OCI-LY1 (cell line): ENCODE results near the gene EMID1.

Experiments used
- H2AFZ ChIP-seq: fragments of 200-600 bp; sonication (generic), shearing (Covaris generic); 2 replicates; pipeline ENCODE4 v1.6.0; 2014; ENCODE audit warnings: antibody characterized with exemption, mild to moderate bottlenecking, low read length
- H3F3A ChIP-seq: fragments of 200-600 bp; sonication (generic), shearing (Covaris generic); 2 replicates; pipeline ENCODE4 v1.6.0; 2014; ENCODE audit warnings: mild to moderate bottlenecking, antibody characterized with exemption, low read length, moderate library complexity; ENCODE audit not compliant: insufficient read depth
- H3K27ac ChIP-seq: fragments of 200-600 bp; sonication (generic); 2 replicates; pipeline ENCODE4 v1.5.1; 2014; ENCODE audit warnings: low read length, mixed run types, mild to moderate bottlenecking, low read depth; ENCODE audit not compliant: poor library complexity, severe bottlenecking
- H3K27me3 ChIP-seq: fragments of 200-600 bp; sonication (generic); 2 replicates; pipeline ENCODE4 v1.6.0; 2014; ENCODE audit warnings: antibody characterized with exemption, mild to moderate bottlenecking, low read length, moderate library complexity; ENCODE audit not compliant: insufficient read depth
- H3K36me3 ChIP-seq: fragments of 200-600 bp; sonication (generic); 2 replicates; pipeline ENCODE4 v1.6.1; 2014; ENCODE audit warnings: mild to moderate bottlenecking, antibody characterized with exemption, low read length, moderate library complexity, mixed read lengths; ENCODE audit not compliant: insufficient read depth
- H3K4me1 ChIP-seq: fragments of 200-600 bp; sonication (generic); 2 replicates; pipeline ENCODE4 v1.5.1; 2014; ENCODE audit warnings: mild to moderate bottlenecking, low read length, moderate library complexity; ENCODE audit not compliant: insufficient read depth, severe bottlenecking
- H3K4me2 ChIP-seq: fragments of 200-600 bp; sonication (generic), shearing (Covaris generic); 2 replicates; pipeline ENCODE4 v1.6.1; 2014; ENCODE audit warnings: low read length
- H3K4me3 ChIP-seq: fragments of 200-600 bp; sonication (generic); 2 replicates; pipeline ENCODE4 v1.5.1; 2014; ENCODE audit warnings: low read length, low read depth, mild to moderate bottlenecking, mixed read lengths; ENCODE audit not compliant: poor library complexity, severe bottlenecking
- H3K79me2 ChIP-seq: fragments of 200-600 bp; shearing (Covaris generic); 2 replicates; pipeline ENCODE4 v1.6.1; 2016; ENCODE audit warnings: mixed run types, low read length, mixed read lengths; ENCODE audit not compliant: insufficient read depth
- H3K9ac ChIP-seq: fragments of 200-600 bp; sonication (generic), shearing (Covaris generic); 2 replicates; pipeline ENCODE4 v1.6.1; 2014; ENCODE audit warnings: mild to moderate bottlenecking, low read length, mixed read lengths
- H3K9me2 ChIP-seq: fragments of 200-600 bp; sonication (generic), shearing (Covaris generic); 2 replicates; pipeline ENCODE4 v1.6.1; 2014; ENCODE audit warnings: low read depth, mild to moderate bottlenecking, low read length, mixed read lengths
- H3K9me3 ChIP-seq: fragments of 200-600 bp; shearing (Covaris generic); 2 replicates; pipeline ENCODE4 v1.6.1; 2014; ENCODE audit warnings: low read length, mixed read lengths
- H4K20me1 ChIP-seq: fragments of 200-600 bp; sonication (generic), shearing (Covaris generic); 2 replicates; pipeline ENCODE4 v1.6.0; 2016; ENCODE audit warnings: mild to moderate bottlenecking, low read length; ENCODE audit not compliant: insufficient read depth
- EZH2 ChIP-seq: fragments of 200-600 bp; sonication (generic), shearing (Covaris generic); IDR thresholded peaks from 2 replicates; pipeline ENCODE4 v1.8.0; 2017; ENCODE audit warnings: borderline replicate concordance, mixed run types, mild to moderate bottlenecking, antibody characterized with exemption, low read length, moderate library complexity, mixed read lengths
- TF ChIP-seq, protein P1 (sequence below): fragments of 200-600 bp; sonication (generic), shearing (Covaris generic); IDR thresholded peaks from 2 replicates; pipeline ENCODE4 v1.5.1; 2017; ENCODE audit warnings: mild to moderate bottlenecking, antibody characterized with exemption, low read length, moderate library complexity, mixed read lengths

The EMID1 gene

GRCh38 chr22:29254286-29254660, 48.6 kb downstream of the EMID1 start:
- H3K36me3 ChIP-seq, result no peaks in the 10 kb centered on the region
- H3K79me2 ChIP-seq, result no peaks in the 10 kb centered on the region
- H3F3A ChIP-seq, result no peaks in the 10 kb centered on the region
- no peak overlapping the region for H2AFZ ChIP-seq
- no peaks in the 10 kb centered on the region for H3K9me3 ChIP-seq
- H3K4me3 ChIP-seq, result no peak overlapping the region
- TF ChIP-seq, protein P1, sequence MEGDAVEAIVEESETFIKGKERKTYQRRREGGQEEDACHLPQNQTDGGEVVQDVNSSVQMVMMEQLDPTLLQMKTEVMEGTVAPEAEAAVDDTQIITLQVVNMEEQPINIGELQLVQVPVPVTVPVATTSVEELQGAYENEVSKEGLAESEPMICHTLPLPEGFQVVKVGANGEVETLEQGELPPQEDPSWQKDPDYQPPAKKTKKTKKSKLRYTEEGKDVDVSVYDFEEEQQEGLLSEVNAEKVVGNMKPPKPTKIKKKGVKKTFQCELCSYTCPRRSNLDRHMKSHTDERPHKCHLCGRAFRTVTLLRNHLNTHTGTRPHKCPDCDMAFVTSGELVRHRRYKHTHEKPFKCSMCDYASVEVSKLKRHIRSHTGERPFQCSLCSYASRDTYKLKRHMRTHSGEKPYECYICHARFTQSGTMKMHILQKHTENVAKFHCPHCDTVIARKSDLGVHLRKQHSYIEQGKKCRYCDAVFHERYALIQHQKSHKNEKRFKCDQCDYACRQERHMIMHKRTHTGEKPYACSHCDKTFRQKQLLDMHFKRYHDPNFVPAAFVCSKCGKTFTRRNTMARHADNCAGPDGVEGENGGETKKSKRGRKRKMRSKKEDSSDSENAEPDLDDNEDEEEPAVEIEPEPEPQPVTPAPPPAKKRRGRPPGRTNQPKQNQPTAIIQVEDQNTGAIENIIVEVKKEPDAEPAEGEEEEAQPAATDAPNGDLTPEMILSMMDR, result no peak
- no peak for TF ChIP-seq EZH2
- H3K27me3 ChIP-seq, result no peaks in the 10 kb centered on the region
- H4K20me1 ChIP-seq, result no peaks in the 10 kb centered on the region
- no peaks in the 10 kb centered on the region for H3K9me2 ChIP-seq
- no peak overlapping the region for H3K27ac ChIP-seq
- H3K4me2 ChIP-seq, result no peak overlapping the region
- no peaks in the 10 kb centered on the region for H3K4me1 ChIP-seq
- no peak overlapping the region for H3K9ac ChIP-seq

DNA sequence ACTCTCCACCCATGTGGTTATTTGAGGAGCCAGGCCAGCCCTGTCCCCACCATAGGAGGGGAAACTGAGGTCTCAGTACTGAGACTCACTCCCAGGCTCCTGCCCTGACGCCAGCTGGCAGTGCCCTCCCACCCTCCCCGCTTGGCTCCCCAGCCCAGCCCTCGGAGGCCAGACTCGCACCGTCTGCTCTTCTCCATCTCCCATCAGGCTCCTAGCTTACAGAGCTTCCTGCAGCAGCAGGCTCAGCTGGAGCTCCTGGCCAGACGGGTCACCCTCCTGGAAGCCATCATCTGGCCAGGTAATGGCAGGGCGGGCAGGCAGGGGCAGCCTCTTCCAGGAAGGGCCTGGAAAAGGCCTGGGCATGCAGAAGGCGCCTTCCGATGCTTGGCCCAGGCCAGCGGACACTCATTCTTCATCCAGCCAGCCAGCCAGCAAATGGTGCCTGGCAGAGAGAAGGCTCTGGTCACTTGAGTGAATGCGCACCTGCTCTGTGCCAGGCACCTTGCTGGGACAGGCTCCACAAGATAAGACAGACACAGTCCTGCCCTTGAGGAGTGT, 49.4 kb downstream of the EMID1 start:
- Histone ChIP-seq H3K9ac (no peak overlapping the region), H3K79me2 (no peaks in the 10 kb centered on the region), H3K9me3 (no peaks in the 10 kb centered on the region), H3K4me1 (no peaks in the 10 kb centered on the region), H3K27me3 (no peaks in the 10 kb centered on the region), H3K9me2 (no peaks in the 10 kb centered on the region), H2AFZ (no peak overlapping the region), H3K36me3 (peaks cover 5% of the 10 kb centered on the region; the same call in 1 of the 2 replicates), H4K20me1 (no peaks in the 10 kb centered on the region), H3K27ac (no peak overlapping the region), H3K4me3 (no peak overlapping the region), H3K4me2 (no peak overlapping the region), H3F3A (no peaks in the 10 kb centered on the region)
- TF ChIP-seq, protein P1, result no peak
- TF ChIP-seq EZH2, result no peak

DNA sequence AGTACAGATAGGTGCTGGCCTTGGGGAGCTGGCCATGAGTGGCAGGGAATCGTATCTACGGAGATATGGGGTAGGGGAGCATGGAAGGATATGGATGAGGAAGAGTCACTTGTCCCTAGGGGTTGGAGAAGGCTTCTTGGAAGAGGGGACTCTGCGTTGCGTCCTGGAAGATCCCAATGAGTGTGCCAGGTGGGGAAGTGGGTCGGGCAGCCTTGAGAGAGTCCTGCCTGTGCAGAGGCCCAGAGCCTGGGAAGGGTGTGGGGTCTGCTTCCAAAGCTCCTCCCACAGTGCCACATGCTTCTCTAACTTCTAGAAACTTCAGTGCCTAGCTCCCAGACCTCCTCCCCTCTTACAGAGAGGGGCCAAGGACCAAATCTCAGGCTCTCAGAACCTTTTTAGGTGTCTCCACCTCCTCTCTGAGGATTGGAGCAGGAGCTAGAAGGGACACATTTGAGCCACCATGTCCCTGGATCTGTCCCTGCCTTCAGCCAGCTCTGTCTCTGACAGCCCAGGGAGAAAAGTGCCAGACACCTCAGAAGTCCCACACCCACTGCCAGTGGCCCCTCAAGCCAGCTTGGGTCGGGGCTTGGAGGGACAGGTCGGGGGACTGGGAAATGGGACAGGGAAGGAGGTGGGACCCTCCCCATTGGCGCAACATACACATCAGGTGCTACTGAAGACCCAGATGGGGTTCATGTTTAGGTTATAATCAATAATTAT, 51.1 kb downstream of the EMID1 start:
- Histone ChIP-seq H3K9me2 (no peaks in the 10 kb centered on the region), H3K9ac (no peak overlapping the region), H3K4me2 (no peak overlapping the region), H3K36me3 (peaks cover 9% of the 10 kb centered on the region; the same call in 1 of the 2 replicates), H3K79me2 (no peaks in the 10 kb centered on the region), H2AFZ (no peak overlapping the region), H4K20me1 (no peaks in the 10 kb centered on the region), H3K9me3 (no peaks in the 10 kb centered on the region), H3K27ac (no peak overlapping the region), H3K27me3 (no peaks in the 10 kb centered on the region), H3K4me1 (no peaks in the 10 kb centered on the region), H3F3A (no peaks in the 10 kb centered on the region), H3K4me3 (no peak overlapping the region)
- TF ChIP-seq EZH2, result no peak
- TF ChIP-seq, protein P1, result no peak
